ENCODE data around the gene TLDC2. TPM values are rescaled to one million over a fixed set of nuclear protein-coding genes. Genes with fewer than 3 reads are reported as not detected.
"Not testable (repeated sequence)": the region's sequence is repeated elsewhere in the genome, so short reads cannot be mapped to it uniquely, and the experiment has no call there.

The TLDC2 gene
- total RNA-seq, 1 donor from 2014 or later: under 0.01 TPM

- H3K4me1 ChIP-seq (ENCODE audit: control insufficient read depth in 3 of 3, insufficient read depth in 3 of 3, low read length in 3 of 3): no peaks in the 10 kb centered on the region
- H3K27me3 ChIP-seq (ENCODE audit: control insufficient read depth in 3 of 3, insufficient read depth in 3 of 3, low read length in 3 of 3): no peaks in the 10 kb centered on the region
- no peak overlapping the region for H3K4me3 ChIP-seq (ENCODE audit: low read length in 3 of 3)
- no peak overlapping the region for H3K9ac ChIP-seq (ENCODE audit: low read depth in 1 of 3, low read length in 3 of 3)
- H3K27ac ChIP-seq (ENCODE audit: low read depth, low read length): no peak overlapping the region
- H3K9me3 ChIP-seq (ENCODE audit: control insufficient read depth in 3 of 3, low read length in 3 of 3): no peaks in the 10 kb centered on the region
- peaks cover 0 to 21% (median 12%) of the 10 kb centered on the region in 3 donors for H3K36me3 ChIP-seq (ENCODE audit: control insufficient read depth in 3 of 3, insufficient read depth in 3 of 3, low read length in 3 of 3)
These were observed 48.5 kb downstream of the TLDC2 start for GRCh38 chr20:36924167-36925045.

DNA sequence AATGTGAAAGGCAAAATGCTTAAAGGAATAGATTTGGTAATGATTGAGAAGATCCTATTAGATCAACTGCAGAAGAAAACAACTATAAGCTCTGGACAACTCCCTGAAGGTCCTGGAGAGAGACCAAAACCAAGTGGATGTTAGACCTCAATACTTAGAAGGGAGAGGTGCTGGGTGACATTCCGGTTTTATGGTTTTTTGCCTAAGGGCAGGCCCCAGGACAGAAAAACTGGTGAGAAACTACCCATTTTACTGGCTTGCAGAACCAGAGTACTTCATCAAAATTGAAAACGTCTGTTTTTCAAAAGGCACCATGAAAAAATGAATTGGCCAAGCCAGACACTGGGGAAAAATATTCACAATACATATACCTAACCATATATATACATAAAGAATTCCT is 49.3 kb downstream of the TLDC2 start:
- no peak overlapping the region for H3K4me3 ChIP-seq (ENCODE audit: low read length in 3 of 3)
- H3K27ac ChIP-seq (ENCODE audit: low read depth, low read length): no peak overlapping the region
- H3K36me3 ChIP-seq (ENCODE audit: control insufficient read depth in 3 of 3, insufficient read depth in 3 of 3, low read length in 3 of 3): peaks cover 0 to 21% (median 15%) of the 10 kb centered on the region in 3 donors
- no peak overlapping the region for H3K9ac ChIP-seq (ENCODE audit: low read depth in 1 of 3, low read length in 3 of 3)
- H3K9me3 ChIP-seq (ENCODE audit: control insufficient read depth in 3 of 3, low read length in 3 of 3): no peaks in the 10 kb centered on the region
- no peaks in the 10 kb centered on the region for H3K4me1 ChIP-seq (ENCODE audit: control insufficient read depth in 3 of 3, insufficient read depth in 3 of 3, low read length in 3 of 3)
- H3K27me3 ChIP-seq (ENCODE audit: control insufficient read depth in 3 of 3, insufficient read depth in 3 of 3, low read length in 3 of 3): no peaks in the 10 kb centered on the region

DNA sequence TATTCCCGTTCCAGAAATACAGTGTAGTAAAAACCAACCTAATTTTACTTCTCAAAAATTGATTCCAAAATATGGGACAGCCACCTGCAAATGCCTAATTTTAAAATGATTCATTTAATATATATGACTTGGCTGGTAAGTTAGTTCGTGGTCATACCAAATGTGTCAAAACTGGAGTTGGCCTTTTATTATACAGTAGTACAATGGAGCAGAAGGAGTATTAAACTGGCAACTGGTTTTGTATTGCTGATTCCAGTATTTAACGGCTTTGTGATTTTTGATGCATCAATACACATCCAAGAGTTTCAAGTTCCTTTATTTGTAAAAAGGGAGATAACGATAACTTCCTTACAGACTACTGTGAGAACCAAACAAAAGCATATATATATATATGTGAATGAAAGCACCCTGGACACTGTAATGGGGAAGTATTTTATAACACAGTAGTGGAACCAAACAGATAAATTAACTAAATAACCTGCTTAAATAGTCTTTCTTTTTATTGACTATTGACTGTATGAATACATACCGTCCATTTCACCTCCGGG is 50.8 kb downstream of the TLDC2 start:
- Histone ChIP-seq H3K4me3 (ENCODE audit: low read length in 3 of 3) (no peak overlapping the region), H3K4me1 (ENCODE audit: control insufficient read depth in 3 of 3, insufficient read depth in 3 of 3, low read length in 3 of 3) (no peaks in the 10 kb centered on the region), H3K9ac (ENCODE audit: low read depth in 1 of 3, low read length in 3 of 3) (no peak overlapping the region), H3K27ac (ENCODE audit: low read depth, low read length) (no peak overlapping the region), H3K27me3 (ENCODE audit: control insufficient read depth in 3 of 3, insufficient read depth in 3 of 3, low read length in 3 of 3) (no peaks in the 10 kb centered on the region), H3K36me3 (ENCODE audit: control insufficient read depth in 3 of 3, insufficient read depth in 3 of 3, low read length in 3 of 3) (peaks cover 0 to 23% (median 15%) of the 10 kb centered on the region in 3 donors), H3K9me3 (ENCODE audit: control insufficient read depth in 3 of 3, low read length in 3 of 3) (no peaks in the 10 kb centered on the region)

DNA sequence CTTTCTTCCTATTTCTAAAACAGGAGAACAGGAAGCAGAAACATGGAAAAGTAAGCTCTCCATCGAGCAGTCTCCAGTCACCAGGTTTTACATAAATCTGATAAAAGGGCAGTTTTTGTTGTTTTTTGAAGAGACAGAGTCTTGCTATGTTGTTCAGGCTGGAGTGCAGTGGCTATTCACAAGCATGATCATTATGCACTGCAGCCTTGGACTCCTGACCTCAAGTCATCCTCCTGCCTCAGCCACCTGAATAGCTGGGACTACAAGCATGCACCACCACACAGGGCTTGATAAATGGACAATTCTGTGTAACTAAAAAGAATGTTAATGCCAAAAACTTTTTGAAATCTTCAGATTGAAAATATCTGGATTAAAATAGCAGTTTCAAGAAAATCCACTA is 51.8 kb downstream of the TLDC2 start:
- Histone ChIP-seq H3K4me1 (ENCODE audit: control insufficient read depth in 3 of 3, insufficient read depth in 3 of 3, low read length in 3 of 3) (no peaks in the 10 kb centered on the region), H3K36me3 (ENCODE audit: control insufficient read depth in 3 of 3, insufficient read depth in 3 of 3, low read length in 3 of 3) (peaks cover 0 to 23% (median 15%) of the 10 kb centered on the region in 3 donors), H3K9me3 (ENCODE audit: control insufficient read depth in 3 of 3, low read length in 3 of 3) (no peaks in the 10 kb centered on the region), H3K4me3 (ENCODE audit: low read length in 3 of 3) (no peak overlapping the region), H3K9ac (ENCODE audit: low read depth in 1 of 3, low read length in 3 of 3) (no peak overlapping the region), H3K27ac (ENCODE audit: low read depth, low read length) (no peak overlapping the region), H3K27me3 (ENCODE audit: control insufficient read depth in 3 of 3, insufficient read depth in 3 of 3, low read length in 3 of 3) (no peaks in the 10 kb centered on the region)

GRCh38 chr20:36929290-36929689 is 53.4 kb downstream of the TLDC2 start:
- Histone ChIP-seq H3K27ac (ENCODE audit: low read depth, low read length) (no peak overlapping the region), H3K36me3 (ENCODE audit: control insufficient read depth in 3 of 3, insufficient read depth in 3 of 3, low read length in 3 of 3) (peaks cover 0 to 23% (median 15%) of the 10 kb centered on the region in 3 donors)

GRCh38 chr20:36929691-36930090 is 53.8 kb downstream of the TLDC2 start:
- Histone ChIP-seq H3K27ac (ENCODE audit: low read depth, low read length) (no peak overlapping the region), H3K9ac (ENCODE audit: low read depth in 1 of 3, low read length in 3 of 3) (no peak overlapping the region), H3K36me3 (ENCODE audit: control insufficient read depth in 3 of 3, insufficient read depth in 3 of 3, low read length in 3 of 3) (peaks cover 0 to 23% (median 16%) of the 10 kb centered on the region in 3 donors), H3K9me3 (ENCODE audit: control insufficient read depth in 3 of 3, low read length in 3 of 3) (no peaks in the 10 kb centered on the region), H3K4me3 (ENCODE audit: low read length in 3 of 3) (no peak overlapping the region), H3K4me1 (ENCODE audit: control insufficient read depth in 3 of 3, insufficient read depth in 3 of 3, low read length in 3 of 3) (no peaks in the 10 kb centered on the region), H3K27me3 (ENCODE audit: control insufficient read depth in 3 of 3, insufficient read depth in 3 of 3, low read length in 3 of 3) (no peaks in the 10 kb centered on the region)

More at GRCh38 chr20:36929290-36929689, 53.4 kb downstream of the TLDC2 start:
- no peaks in the 10 kb centered on the region for H3K4me1 ChIP-seq (ENCODE audit: control insufficient read depth in 3 of 3, insufficient read depth in 3 of 3, low read length in 3 of 3)
- H3K9me3 ChIP-seq (ENCODE audit: control insufficient read depth in 3 of 3, low read length in 3 of 3): no peaks in the 10 kb centered on the region
- H3K27me3 ChIP-seq (ENCODE audit: control insufficient read depth in 3 of 3, insufficient read depth in 3 of 3, low read length in 3 of 3): no peaks in the 10 kb centered on the region
- H3K4me3 ChIP-seq (ENCODE audit: low read length in 3 of 3): no peak overlapping the region
- H3K9ac ChIP-seq (ENCODE audit: low read depth in 1 of 3, low read length in 3 of 3): no peak overlapping the region

- not testable (repeated sequence) for H3K27ac ChIP-seq (ENCODE audit: low read depth, low read length); H3K9me3 ChIP-seq (ENCODE audit: control insufficient read depth in 3 of 3, low read length in 3 of 3); H3K9ac ChIP-seq (ENCODE audit: low read depth in 1 of 3, low read length in 3 of 3); H3K4me3 ChIP-seq (ENCODE audit: low read length in 3 of 3); H3K27me3 ChIP-seq (ENCODE audit: control insufficient read depth in 3 of 3, insufficient read depth in 3 of 3, low read length in 3 of 3); H3K4me1 ChIP-seq (ENCODE audit: control insufficient read depth in 3 of 3, insufficient read depth in 3 of 3, low read length in 3 of 3)
- peaks cover 3 to 21% (median 16%) of the 10 kb centered on the region in 3 donors for H3K36me3 ChIP-seq (ENCODE audit: control insufficient read depth in 3 of 3, insufficient read depth in 3 of 3, low read length in 3 of 3)
These were observed 56.1 kb downstream of the TLDC2 start for GRCh38 chr20:36932067-36932466.

DNA sequence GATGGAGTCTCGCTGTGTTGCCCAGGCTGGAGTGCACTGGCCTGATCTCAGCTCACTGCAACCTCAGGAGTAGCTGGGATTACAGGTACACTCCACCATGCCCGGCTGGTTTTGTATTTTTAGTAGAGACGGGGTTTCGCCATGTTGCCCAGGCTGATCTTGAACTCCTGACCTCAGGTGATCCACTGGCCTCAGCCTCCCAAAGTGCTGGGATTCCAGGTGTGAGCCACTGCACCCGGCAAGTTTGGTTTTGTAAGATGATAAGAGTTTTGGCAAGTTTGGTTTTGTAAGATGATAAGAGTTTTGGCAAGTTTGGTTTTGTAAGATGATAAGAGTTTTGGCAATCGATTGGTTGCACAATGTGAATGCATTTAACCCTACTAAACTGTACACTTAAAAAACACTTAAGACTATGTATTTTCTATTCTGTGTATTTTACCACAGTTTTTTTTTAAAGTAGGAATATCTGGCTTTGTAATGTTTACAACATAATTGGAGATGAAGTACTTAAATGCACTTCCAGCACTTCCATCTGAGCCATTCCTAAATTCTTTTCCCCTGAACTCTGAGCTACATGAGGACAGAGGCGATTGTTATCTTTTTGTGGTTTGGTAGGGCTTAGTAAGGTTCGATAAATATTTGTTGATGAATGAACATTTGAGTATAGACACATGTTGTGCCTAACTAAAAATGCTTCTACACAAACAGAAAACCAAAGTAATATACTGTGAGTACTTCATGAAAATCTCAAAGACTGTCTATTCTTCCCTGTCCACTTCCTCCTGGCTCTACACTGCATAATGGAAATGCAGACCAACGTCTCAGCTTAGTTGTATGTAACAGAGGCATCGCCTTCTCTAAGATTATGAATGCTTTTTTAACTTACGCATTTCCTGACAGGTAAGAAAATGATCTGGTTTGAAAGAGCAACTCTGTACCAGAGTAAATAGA is 56.8 kb downstream of the TLDC2 start:
- H3K27me3 ChIP-seq (ENCODE audit: control insufficient read depth in 3 of 3, insufficient read depth in 3 of 3, low read length in 3 of 3): no peaks in the 10 kb centered on the region
- H3K4me3 ChIP-seq (ENCODE audit: low read length in 3 of 3): no peak overlapping the region
- peaks cover 3 to 16% (median 12%) of the 10 kb centered on the region in 3 donors for H3K36me3 ChIP-seq (ENCODE audit: control insufficient read depth in 3 of 3, insufficient read depth in 3 of 3, low read length in 3 of 3)
- H3K9ac ChIP-seq (ENCODE audit: low read depth in 1 of 3, low read length in 3 of 3): no peak overlapping the region
- H3K9me3 ChIP-seq (ENCODE audit: control insufficient read depth in 3 of 3, low read length in 3 of 3): no peaks in the 10 kb centered on the region
- no peak overlapping the region for H3K27ac ChIP-seq (ENCODE audit: low read depth, low read length)
- H3K4me1 ChIP-seq (ENCODE audit: control insufficient read depth in 3 of 3, insufficient read depth in 3 of 3, low read length in 3 of 3): peaks cover 4 to 11% (median 9%) of the 10 kb centered on the region in 3 donors

DNA sequence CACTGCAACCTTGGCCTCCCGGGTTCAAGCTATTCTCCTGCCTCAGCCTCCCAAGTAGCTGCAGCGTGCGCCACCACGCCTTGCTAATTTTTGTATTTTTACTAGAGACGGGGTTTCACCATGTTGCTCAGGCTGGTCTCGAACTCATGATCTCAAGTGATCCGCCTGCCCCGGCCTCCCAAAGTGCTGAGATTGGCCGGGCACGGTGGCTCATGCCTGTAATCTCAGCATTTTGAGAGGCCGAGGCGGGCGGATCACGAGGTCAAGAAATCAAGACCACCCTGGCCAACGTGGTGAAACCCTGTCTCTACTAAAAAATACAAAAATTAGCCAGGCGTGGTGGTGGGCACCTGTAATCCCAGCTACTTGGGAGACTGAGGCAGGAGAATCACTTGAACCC is 57.6 kb downstream of the TLDC2 start:
- H3K9me3 ChIP-seq (ENCODE audit: control insufficient read depth in 3 of 3, low read length in 3 of 3); H3K27ac ChIP-seq (ENCODE audit: low read depth, low read length); H3K27me3 ChIP-seq (ENCODE audit: control insufficient read depth in 3 of 3, insufficient read depth in 3 of 3, low read length in 3 of 3); H3K4me3 ChIP-seq (ENCODE audit: low read length in 3 of 3); H3K9ac ChIP-seq (ENCODE audit: low read depth in 1 of 3, low read length in 3 of 3): not testable (repeated sequence)
- Histone ChIP-seq H3K4me1 (ENCODE audit: control insufficient read depth in 3 of 3, insufficient read depth in 3 of 3, low read length in 3 of 3) (peaks cover 4 to 13% (median 10%) of the 10 kb centered on the region in 3 donors), H3K36me3 (ENCODE audit: control insufficient read depth in 3 of 3, insufficient read depth in 3 of 3, low read length in 3 of 3) (peaks cover 3 to 15% (median 10%) of the 10 kb centered on the region in 3 donors)
